Prostate gland (tissue), 2 donors: Measurements from ENCODE around the gene SPRED1.

Experiments
- CTCF ChIP-seq, 4 experiments: fragments of 200-600 bp in 2 of 4; fragments of 450-650 bp in 2 of 4; sonication (generic) in 2 of 4; IDR thresholded peaks; 1 replicate in 3 of 4; 2 replicates in 1 of 4; pipeline ENCODE4 v1.5.1; 2016 to 2019; ENCODE audit warnings: antibody characterized with exemption in 4 of 4, mild to moderate bottlenecking in 2 of 4, moderate library complexity in 2 of 4
- POLR2A ChIP-seq: fragments of 450-650 bp; IDR thresholded peaks from one replicate; pipeline ENCODE4 v1.6.1; 2016; ENCODE audit warnings: antibody characterized with exemption, mild to moderate bottlenecking

DNA sequence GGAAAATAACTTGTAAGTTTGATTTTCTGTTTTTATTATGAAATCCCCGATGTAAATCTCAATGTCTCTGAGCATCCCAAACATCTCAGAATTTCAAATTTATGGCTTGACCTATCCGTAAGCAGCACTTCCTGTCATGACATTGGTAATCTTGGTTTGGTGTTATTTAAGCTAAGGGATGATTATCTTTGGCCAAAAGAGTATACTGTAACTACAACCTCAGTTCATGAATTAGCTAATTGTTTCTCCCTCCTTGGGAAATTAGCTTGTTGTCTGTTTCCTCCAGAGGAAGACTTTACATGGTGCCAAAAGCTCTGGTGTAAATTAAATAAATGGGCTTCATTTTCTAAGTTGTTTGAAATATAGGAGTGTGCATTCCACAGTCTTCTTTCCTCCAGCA, 28.1 kb upstream of the SPRED1 start:
- TF ChIP-seq CTCF (IDR thresholded peaks at IDR 0.05) (no peak), POLR2A (no peak)
